ENCODE results near the gene MAP6. TPM values are rescaled to one million over a fixed set of nuclear protein-coding genes. Genes with fewer than 3 reads are reported as not detected.

MAP6 gene
- polyA plus RNA-seq, 3 donors = 7.7 to 10.6 (median 9.5) TPM

DNA sequence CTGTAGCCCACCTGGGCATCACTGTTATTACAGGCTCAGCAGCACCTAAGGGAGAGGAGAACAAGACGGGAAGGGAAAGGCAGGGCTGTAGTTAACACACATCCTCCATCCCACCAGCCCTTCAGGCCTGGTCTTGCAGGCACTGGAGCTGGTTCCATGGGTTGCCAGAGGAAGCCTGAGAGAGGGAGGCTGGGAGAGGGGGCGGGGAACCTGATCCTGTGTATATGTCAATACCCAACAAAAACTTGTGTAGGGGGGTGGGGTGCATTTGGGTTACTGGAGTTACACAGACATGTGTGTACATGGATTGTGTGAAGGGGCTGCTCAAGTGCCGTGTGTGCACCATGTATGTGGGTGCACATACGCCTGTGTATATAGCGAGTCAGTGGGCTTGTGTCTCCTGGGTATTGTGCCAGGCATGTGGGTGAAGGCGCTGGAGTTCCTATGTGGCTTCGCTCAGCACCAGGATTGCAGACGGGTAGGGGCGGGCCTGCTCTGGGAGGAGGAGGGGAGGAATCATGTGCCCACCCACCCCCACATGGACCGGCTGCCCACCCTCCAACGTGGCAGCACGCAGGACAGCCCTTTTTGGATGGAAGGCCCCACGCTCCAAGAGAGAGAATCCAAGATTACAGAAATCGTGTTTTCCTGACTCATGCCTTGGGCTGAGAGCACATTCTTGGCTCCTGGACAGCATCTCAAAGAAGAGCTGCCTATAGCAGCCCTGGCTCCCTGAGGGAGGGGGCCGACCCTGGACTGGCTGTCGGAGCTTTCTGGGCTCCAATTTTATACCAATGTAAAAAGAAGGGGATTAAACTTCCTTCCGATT, 111.0 kb downstream of the MAP6 start:
- DNase-seq (ENCODE audit: low read depth in 3 of 3, low spot score in 2 of 3) = no peak

DNA sequence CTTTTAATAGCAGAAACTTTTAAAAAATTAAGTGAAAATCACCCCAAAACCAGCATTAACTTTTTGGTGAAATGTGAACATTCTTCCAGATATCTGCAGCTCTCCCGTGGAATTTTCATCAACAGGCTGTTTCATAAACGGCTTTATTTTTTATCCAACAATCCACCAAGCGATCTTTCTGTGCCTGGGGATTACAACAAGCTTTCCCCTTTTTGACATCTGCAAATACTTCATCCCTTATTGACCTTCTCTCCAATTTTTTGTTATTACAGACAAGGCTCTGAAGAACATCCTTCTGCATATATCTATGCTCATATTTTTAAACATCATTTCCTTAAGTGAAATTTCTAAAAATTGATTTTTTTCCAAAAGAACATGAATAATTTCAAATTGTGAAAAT, 112.6 kb downstream of the MAP6 start:
- DNase-seq (ENCODE audit: low read depth in 3 of 3, low spot score in 2 of 3) = no peak

DNA sequence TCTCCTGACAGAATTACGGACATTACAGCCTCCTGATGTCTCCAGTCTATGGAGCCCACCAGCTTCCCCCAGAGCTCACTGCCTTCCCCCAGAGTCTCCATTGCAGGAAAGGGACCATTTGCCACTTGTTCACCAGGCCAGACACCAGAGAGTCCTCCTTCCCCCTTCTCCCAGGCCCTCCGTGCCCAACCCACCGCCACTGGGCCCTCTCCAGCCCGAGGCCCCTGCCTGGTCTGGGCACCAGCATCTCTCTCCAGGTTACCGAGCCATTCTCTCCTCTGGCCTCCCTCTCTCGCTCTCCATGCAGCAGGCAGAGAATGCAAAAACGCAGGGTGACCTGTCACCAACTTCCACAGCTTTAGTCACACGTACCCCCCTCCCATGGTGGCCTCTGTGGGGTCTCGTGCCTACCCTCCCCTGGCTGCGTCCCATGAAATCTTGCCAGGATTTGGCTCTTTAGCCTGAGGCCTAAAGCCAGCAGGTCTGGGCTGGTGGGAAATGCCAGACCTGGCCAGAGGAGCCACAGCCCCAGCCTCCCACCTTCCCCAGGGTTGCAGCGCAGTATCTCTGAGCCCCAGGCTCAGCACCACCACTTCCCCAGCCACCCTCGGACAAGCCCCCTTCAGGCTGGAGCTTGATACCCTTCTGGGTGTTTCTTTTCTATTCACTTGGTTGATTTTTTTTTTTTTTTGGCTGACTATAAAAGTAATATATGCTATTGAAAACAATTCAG, 113.6 kb downstream of the MAP6 start:
- DNase-seq (ENCODE audit: low read depth in 3 of 3, low spot score in 2 of 3) = no peak

DNA sequence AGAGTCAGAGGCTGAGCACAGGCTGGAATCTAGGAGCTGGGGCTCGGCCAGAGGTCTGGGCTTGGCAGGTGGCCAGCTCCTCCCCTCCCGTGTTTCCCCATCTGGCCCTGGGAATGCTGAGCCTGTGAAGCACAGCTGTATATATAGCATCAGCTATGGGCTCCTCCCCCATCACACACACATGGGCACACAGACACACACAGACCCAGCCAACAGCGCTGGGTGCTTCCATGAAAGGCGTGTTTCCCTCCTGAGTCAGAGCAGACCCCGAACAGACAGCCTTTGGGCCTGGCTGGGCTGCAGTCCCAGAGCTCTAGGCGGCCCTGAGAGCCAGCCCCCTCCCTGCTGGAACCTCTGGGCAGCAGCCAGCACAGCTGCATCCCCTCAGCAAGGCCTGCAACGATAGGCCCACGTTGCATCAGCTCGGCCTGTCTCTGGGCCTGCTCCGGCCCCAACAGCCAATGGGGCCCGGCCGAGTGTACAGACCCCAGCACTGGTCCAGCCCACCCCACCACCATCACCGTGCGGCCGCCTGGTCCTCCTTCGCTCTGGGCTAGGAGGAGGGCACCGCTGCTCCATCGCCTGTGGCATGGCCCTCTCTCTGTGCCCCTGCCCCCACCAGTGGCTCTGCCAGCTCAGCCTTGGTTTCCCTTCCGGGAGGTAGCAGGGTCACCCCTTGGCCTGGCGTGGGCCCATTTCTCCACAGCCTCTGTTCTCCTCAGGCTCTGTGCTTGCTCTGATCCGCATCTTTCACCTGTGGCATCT, 114.4 kb downstream of the MAP6 start:
- peak in 2 of 3 donors; percentile 86 for DNase-seq (ENCODE audit: low read depth in 3 of 3, low spot score in 2 of 3)

DNA sequence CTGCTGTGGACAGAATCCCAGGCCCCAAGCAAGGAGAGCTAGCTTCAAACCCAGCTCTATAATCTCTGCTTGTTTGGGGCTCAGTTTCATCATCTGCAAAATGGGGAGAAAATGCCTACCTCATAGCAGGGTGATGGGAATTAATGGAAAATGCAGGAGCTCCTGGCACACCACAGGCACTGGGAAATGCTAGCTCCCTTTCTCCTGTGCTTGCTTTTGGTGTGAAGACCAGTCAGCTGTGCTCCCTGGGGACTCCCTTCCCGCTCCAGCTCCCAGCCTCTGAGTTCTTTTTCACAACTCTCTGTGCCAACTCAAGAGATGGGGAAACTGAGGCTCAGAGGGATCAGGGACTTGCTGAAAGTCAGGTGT, 115.0 kb downstream of the MAP6 start:
- no peak for DNase-seq (ENCODE audit: low read depth in 3 of 3, low spot score in 2 of 3)

DNA sequence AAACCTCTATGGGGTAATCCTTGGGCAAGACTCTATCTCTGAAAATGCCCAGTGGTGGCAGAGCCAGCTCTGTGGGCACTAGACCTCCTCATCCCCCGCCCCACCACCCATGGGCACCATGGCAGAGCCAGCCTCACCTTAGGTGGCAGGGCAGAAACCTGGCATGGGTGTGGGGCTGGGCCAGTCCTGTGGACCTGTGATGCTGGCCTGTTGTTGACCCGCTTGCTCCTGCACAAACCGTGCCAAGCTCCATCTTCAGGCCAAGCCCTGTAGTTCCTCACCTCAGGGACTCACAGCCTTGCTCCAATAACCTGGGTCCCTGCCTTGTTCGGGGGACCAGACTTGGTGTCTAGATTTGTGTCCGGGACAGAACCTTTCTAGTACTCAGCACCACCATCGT, 115.7 kb downstream of the MAP6 start:
- DNase-seq (ENCODE audit: low read depth in 3 of 3, low spot score in 2 of 3) = no peak

DNA sequence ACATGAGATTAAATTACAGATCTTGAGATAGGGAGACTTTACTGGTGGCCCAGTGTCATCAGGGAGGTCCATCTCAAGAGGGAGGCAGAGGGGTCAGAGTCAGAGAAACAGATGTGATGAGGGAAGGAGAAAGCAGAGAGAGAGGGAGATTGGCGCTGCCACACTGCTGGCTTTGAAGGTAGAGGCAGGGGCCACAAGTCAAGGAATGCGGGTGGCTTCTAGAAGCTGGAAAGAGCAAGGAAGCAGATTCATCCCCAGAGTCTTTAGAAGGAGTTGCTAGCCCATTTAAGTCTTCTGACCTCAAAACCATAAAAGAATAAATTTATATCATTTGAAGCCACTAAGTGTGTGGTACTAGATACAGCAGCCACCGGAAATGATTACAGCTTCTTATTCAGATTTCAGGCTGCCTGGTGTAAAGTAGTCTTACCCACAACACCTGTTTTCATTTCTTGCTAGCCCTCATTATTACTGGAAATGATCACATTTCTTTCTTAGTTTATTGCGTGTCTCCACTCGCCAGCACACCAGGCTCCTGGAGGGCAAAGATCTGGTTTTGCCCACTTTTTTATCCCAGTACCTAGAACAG, 119.4 kb downstream of the MAP6 start:
- DNase-seq (ENCODE audit: low read depth in 3 of 3, low spot score in 2 of 3) = no peak

DNA sequence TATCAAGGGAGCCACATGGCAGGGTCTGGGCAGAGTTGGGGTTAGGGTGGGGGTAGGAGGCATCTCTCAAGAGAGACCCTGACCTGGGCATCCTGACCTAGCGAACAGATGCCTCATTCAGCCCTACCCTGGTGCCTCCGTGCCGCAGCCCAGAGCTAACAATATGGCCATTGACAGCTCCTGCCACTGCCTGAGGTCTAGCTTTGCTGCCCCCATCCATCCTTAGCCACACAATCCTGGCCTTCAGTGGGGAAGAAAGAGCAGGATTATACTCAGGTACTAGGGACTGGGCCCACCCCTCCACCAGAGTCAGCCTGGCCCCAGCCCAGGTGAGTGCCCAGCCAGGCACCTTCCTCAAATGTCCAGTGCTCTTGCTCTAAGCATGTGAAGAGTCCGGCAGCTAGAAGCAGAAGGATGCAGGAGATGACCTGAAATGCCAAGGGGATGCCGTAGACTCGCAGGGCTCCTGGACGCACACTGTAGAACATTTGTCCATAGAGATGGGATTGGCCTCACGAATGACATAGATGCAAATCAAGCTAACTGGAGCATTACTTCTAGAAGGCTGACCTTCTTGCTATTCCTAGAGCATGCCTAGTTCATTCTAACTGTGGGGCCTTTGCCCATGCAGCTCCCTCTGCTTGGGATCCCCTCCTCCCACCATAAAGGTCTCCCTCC, 120.1 kb downstream of the MAP6 start:
- no peak for DNase-seq (ENCODE audit: low read depth in 3 of 3, low spot score in 2 of 3)

DNA sequence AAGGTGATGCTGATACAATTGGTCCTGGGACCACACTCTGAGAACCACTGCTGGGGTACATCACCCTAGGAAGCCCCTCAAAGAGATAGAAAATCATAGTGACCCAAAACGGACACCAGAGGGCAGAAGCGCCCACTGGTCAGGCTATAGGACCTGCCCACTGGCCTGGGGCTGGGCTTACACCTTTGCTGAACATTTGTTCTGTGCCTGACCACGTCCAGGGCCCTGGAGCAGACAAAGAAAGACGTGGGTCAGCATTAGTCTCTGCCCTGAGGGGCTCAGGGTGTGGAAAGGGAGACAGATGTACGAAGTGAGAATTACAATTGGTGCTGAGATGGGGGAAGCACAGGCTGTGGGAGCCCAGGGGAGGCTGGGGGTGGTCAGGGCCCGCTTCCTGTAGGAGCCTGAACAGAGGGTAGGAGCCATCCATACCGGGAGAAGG, 121.2 kb downstream of the MAP6 start:
- DNase-seq (ENCODE audit: low read depth in 3 of 3, low spot score in 2 of 3) = peak in 1 of 3 donors; percentile 70

DNA sequence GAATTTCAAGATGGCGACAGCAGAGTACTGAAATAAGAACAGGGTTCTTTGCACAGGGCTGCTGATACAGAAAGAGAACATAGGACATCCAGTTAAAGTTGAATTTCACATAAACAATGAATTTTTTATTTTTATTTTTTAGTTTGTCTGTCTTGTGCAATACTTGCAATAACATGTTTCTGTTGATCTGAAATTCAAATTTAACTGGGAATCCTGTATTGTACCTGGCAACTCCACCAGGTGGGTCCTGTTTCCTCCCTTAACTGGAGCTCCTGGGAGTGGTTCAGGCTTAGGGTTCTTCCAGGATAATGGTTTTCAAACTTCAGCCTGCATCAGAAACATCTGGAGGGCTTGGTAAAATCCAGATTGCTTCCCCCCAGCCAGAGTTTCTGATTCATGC, 121.7 kb downstream of the MAP6 start:
- no peak for DNase-seq (ENCODE audit: low read depth in 3 of 3, low spot score in 2 of 3)

DNA sequence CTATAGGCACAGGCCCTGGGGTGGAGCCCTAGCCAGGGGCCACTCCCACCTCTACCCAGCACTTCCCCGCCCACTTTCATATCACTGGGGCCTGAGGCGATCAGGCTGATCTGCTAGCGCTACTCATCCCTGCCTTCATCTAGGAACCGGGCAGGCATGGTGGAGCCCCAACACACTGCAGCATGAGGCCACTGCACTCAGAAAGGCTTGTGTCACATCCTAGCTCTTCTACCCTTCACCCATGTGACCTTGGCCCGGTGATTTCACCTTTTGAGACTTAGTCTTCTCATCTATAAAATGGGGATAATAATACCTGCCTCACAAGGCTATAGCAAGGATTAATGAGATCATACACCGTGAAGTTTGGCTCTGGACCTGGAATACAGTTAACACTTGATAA, 125.0 kb downstream of the MAP6 start:
- DNase-seq (ENCODE audit: low read depth in 3 of 3, low spot score in 2 of 3) = no peak

DNA sequence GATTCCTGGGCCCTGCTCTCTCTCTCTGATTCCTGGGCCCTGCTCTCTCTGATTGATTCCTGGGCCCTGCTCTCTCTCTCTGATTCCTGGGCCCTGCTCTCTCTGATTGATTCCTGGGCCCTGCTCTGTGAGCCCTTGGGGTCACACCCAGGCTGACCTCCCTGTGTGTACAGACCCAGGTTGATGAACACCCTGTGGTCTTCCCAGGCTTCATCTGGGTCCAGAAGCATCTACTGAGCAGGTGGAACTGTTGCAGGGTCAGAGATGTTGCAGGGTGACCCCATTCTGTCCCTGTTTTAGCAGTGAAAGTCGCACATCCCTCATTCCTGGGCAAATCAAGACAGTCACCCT, 126.8 kb downstream of the MAP6 start:
- DNase-seq (ENCODE audit: low read depth in 3 of 3, low spot score in 2 of 3) = no peak

DNA sequence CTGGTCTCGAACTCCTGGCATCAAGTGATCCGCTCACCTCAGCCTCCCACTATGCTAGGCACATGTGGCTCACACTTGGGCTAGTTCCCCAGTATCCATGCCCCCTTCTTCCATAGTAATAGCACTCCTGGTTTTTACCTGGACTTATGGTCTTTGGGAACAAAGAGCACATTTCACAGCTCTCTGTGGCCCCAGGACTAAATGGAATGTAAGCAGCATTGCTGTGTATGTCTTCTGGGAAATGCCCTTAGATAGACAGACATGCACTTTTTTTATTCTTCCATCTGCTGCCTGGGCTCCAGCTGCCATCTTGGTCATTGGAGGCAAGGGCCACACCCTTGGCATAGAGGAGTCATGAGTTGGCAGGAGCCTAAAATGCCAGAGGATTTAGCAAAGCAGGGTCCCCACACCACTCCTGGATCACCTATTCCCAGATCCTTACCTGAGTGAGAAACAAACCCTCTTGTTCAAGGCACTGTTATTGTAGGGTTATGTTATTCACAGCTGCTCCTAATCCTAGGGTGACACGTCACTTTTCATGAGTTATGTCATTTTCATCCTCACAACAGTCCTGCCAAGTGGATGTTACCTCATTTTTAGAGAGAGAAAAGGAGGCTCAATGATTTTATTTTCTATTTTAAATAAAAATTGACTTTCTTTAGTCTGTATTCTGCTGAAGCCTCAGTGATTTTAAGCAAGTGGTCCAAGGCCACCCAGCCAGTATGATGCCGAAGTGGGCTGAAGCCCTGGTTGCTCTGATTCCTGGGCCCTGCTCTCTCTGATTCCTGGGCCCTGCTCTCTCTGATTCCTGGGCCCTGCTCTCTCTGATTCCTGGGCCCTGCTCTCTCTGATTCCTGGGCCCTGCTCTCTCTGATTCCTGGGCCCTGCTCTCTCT, 127.4 kb downstream of the MAP6 start:
- DNase-seq (ENCODE audit: low read depth in 3 of 3, low spot score in 2 of 3) = no peak

DNA sequence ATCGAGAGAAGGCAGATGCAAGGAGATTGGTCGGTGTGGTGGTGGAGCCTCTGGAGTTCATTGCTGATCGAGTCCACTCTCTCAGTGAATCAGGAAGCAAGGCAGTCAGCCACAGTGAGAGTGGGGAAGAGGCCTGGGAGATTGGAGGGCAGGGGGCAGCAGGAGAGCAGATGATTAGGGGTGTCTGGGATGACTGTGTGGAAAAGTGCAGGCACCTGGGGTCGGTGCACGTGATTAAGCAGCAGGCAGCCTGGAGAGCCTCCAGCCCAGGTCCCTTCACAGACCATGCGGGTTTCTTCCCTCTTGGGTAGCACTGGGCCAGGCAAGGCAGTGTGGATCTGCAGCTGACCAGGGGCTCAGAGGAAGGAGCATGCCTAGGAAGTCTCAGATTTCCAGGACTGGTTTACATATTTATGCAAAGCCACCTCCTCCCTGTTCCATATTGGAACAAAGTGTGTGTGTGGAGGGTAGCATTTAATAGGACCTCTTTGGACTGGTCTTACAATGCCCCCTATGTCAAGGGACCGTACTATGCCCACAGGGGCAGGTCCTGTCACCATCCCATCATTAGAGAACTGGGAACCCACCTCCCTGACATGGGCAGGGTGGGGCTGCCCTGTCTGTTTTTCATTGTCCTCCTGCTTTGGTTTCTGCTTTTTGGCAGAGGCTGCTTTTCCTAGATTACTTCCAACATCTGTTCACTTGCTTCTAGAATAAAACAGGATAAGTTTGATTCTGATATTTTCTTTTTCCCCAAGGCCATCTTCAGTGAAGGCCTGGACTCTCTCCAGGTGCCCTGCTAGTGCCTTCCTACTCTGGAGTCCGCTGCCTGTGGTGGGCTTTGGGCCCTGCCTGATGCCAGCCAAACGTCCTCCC, 129.1 kb downstream of the MAP6 start:
- no peak for DNase-seq (ENCODE audit: low read depth in 3 of 3, low spot score in 2 of 3)

DNA sequence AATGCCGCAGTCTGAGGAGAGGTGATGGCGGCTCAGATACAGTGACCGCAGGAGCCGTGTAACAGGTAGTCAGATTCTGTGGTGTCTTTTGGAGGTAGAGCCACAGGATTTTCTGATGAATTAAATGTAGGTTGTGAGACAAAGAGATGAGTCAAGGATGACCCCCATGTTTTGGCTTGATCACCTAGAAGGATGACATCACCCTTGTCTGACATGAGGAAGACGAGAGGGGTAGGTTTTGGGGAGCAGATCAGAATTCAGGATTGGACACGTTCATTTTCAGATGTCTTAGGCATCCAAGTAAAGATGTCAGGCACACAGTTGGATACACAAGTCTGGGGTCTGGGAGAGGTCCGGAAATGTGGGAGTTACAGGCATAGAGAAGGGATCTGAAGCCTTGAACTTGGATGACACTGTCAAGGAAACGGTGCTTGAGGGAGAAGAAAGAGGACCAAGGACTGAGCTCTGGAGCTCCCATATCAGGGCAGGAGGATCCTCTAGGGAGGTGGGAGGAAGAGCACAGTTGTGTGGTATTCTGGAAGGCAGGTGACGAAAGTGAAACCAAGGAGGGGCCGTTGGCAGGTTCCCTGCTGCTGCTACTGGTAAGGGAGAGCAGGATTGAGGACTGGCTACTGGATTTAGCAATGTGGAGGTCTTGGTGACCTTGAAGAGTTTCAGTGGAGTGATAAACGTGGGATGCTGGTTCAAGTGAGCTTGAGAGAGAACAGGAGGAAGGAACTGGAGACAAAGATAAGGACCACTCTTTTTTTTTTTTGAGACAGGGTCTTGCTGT, 130.5 kb downstream of the MAP6 start:
- DNase-seq (ENCODE audit: low read depth in 3 of 3, low spot score in 2 of 3) = no peak

DNA sequence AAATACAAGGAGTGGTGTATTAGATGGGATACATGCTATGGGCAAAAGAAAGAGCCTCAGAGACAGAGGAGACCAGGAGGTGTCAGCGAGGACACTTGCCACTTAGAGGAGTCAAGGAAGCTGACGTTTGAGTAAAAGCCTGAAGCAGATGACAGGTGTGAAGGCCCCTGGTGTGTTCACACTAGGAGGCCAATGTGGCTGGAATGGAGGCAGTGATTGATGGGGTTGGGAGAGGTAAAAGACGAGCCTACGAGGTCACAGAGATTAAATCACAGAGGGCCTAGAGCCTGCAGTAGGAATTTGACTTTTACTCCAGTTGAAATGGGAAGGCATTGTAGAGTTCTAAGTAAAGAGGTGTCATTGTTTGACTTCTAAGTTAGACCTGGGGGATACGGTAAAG, 131.1 kb downstream of the MAP6 start:
- no peak for DNase-seq (ENCODE audit: low read depth in 3 of 3, low spot score in 2 of 3)
